Lower lobe of right lung (tissue), 2 donors: ENCODE measurements around the gene INPP4A. TPM values are rescaled to one million over a fixed set of nuclear protein-coding genes. Genes with fewer than 3 reads are reported as not detected.

Experiments used
- ATAC-seq, 2 donors: fragments of 200-7000 bp; cut with Tn5 transposase; one replicate each; pipeline ENCODE4 v1.9.1; 2020 to 2022; ENCODE audit warnings: mild to moderate bottlenecking in 2 of 2, moderate library complexity in 2 of 2
- DNase-seq: peaks from one replicate; pipeline ENCODE4 v3.0.0-alpha.2; 2020
- H3K27ac ChIP-seq: fragments of 200-600 bp; one replicate; pipeline ENCODE4 v1.8.0; 2022
- H3K27me3 ChIP-seq: fragments of 200-600 bp; one replicate; pipeline ENCODE4 v1.8.0; 2022; ENCODE audit warnings: low read depth
- H3K36me3 ChIP-seq: fragments of 200-600 bp; one replicate; pipeline ENCODE4 v1.8.0; 2022; ENCODE audit warnings: mild to moderate bottlenecking
- H3K4me1 ChIP-seq: fragments of 200-600 bp; one replicate; pipeline ENCODE4 v1.8.0; 2022
- H3K4me3 ChIP-seq: fragments of 200-600 bp; one replicate; pipeline ENCODE4 v1.8.0; 2022; ENCODE audit warnings: mild to moderate bottlenecking
- H3K9me3 ChIP-seq: fragments of 200-600 bp; one replicate; pipeline ENCODE4 v1.8.0; 2022
- intact Hi-C: fragments of 100-400 bp; cut with DNase I; formaldehyde crosslinking; loops from one replicate; pipeline ENCODE4 v1.11.0; 2022
- total RNA-seq: library from RNA; stranded (reverse); fragmentation: NEBNext Ultra II Directional; extraction: Animal tissue kit (Norgen Biotek cat#: 25700); gene quantifications from one replicate; pipeline ENCODE4 v1.2.1, GENCODE V29; 2021
- TF ChIP-seq, protein P1 (sequence below): fragments of 200-600 bp; IDR thresholded peaks from one replicate; pipeline ENCODE4 v1.8.0; 2022; ENCODE audit warnings: antibody characterized with exemption, mild to moderate bottlenecking
- donor health status: DM: no; HTN: yes; CAD: no; lungs with severe emphysema.

Gene INPP4A
- total RNA-seq, 1 donor from 2014 or later: 35.6 TPM

DNA sequence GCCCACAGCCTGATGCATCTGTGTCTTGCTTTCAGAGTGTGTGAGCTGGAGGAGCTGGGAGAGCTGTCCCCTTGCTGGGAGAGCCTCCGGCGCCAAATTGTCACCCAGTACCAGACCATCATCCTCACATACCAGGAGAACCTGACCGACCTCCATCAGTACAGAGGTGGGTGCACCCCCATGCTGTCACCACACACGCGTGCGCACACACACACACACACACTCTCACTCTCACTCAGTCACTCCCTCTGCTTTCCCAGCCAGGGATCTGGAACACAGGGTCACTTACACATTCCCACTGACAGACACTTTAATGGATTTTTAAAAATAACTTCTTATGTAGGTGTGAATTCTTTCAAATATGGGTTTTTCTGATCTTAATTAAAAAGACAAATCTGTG, 99.2 kb downstream of the INPP4A start:
- H3K27me3 ChIP-seq: no peaks in the 10 kb centered on the region
- no peak overlapping the region for H3K27ac ChIP-seq
- H3K36me3 ChIP-seq: peaks cover 93% of the 10 kb centered on the region
- no peaks in the 10 kb centered on the region for H3K9me3 ChIP-seq
- intact Hi-C loops: no loop called here
- no peak overlapping the region for H3K4me3 ChIP-seq
- ATAC-seq (no peak), DNase-seq (no peak)
- H3K4me1 ChIP-seq: no peaks in the 10 kb centered on the region
- TF ChIP-seq, protein P1, sequence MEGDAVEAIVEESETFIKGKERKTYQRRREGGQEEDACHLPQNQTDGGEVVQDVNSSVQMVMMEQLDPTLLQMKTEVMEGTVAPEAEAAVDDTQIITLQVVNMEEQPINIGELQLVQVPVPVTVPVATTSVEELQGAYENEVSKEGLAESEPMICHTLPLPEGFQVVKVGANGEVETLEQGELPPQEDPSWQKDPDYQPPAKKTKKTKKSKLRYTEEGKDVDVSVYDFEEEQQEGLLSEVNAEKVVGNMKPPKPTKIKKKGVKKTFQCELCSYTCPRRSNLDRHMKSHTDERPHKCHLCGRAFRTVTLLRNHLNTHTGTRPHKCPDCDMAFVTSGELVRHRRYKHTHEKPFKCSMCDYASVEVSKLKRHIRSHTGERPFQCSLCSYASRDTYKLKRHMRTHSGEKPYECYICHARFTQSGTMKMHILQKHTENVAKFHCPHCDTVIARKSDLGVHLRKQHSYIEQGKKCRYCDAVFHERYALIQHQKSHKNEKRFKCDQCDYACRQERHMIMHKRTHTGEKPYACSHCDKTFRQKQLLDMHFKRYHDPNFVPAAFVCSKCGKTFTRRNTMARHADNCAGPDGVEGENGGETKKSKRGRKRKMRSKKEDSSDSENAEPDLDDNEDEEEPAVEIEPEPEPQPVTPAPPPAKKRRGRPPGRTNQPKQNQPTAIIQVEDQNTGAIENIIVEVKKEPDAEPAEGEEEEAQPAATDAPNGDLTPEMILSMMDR: no peak

DNA sequence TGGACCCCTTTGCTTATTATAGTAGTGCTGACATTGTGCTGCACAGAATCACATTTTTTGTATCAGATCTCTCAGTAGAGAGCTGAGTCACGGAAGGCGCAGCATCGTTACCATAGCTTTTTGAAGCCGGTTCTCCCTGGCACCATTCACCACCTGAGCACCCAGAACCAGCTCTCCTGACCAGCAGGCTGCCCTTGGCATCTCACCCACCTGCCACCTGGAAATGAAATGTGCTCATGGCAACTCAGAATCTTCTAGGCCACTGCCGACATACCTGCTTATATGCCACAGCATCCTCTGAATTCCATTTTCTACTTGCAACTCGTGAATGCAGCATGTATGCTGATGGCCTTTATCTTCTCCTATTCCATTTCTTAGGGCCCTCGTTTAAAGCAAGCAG, 100.9 kb downstream of the INPP4A start:
- Histone ChIP-seq H3K4me3 (no peak overlapping the region), H3K27me3 (no peaks in the 10 kb centered on the region), H3K36me3 (peaks cover 92% of the 10 kb centered on the region), H3K9me3 (no peaks in the 10 kb centered on the region), H3K27ac (no peak overlapping the region), H3K4me1 (no peaks in the 10 kb centered on the region)
- ATAC-seq (no peak), DNase-seq (no peak)
- TF ChIP-seq, protein P1: no peak
- intact Hi-C loops: no loop called here

DNA sequence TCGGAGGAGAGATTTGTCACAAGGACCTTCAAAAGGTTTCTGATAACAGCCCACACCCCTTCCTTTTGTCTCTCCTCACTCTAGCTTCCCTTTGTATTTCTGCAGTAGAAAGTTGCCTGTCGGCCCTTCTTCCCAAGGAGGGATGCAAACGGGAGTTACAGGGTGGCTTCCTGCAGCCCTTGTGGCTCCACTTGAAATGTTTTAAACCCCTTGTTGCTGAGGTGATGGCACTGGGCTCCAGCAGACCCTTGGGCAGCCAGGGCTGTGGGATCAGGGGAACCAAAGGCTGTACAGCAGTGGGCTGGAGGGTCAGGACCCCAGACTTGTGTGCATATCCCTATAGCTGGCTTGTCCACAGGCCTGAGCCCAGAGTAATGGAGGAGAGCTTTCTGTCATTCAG, 101.5 kb downstream of the INPP4A start:
- ATAC-seq (no peak), DNase-seq (no peak)
- TF ChIP-seq, protein P1: no peak
- H3K9me3 ChIP-seq: no peaks in the 10 kb centered on the region
- H3K4me3 ChIP-seq: no peak overlapping the region
- intact Hi-C loops: no loop called here
- no peaks in the 10 kb centered on the region for H3K27me3 ChIP-seq
- no peak overlapping the region for H3K27ac ChIP-seq
- H3K36me3 ChIP-seq: peaks cover 93% of the 10 kb centered on the region
- no peaks in the 10 kb centered on the region for H3K4me1 ChIP-seq

DNA sequence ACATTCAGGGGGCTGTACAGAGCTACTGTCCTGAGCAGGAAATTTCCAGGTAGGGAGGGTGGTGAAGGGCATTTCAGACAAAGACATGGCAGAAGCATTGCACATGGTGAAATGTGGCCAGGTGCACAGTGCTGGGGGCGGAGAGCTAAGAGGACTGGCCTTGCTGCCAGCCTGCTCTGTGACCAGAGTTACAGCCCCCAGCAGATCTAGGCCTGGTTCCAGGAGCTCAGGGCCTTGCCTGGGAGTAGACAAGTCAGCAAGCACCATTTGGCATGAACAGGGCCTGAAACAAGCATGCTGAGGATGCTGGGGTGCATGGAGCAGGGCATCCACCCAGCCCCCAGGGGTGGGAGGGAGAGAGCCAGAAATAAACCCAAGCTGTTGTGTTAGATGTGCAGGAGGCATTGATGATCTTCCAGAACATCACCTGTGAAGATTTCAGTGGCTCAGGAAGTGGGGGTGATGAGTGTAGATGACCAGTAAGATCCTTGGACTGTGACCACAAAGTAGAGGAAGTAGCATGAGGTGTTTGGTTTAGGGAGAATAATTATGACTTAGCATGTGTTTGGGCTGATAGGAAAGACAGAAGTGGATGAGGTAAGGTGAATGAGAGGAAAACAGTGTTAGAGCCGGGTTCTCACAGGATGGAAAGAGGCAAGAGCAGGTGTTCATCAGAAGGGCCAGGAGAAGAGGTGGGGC, 102.6 kb downstream of the INPP4A start:
- Histone ChIP-seq H3K4me1 (no peaks in the 10 kb centered on the region), H3K36me3 (peaks cover 95% of the 10 kb centered on the region), H3K9me3 (no peaks in the 10 kb centered on the region), H3K27me3 (no peaks in the 10 kb centered on the region), H3K27ac (no peak overlapping the region), H3K4me3 (no peak overlapping the region)
- no peak for DNase-seq
- TF ChIP-seq, protein P1: no peak
- intact Hi-C loops: no loop called here
- no peak for ATAC-seq

DNA sequence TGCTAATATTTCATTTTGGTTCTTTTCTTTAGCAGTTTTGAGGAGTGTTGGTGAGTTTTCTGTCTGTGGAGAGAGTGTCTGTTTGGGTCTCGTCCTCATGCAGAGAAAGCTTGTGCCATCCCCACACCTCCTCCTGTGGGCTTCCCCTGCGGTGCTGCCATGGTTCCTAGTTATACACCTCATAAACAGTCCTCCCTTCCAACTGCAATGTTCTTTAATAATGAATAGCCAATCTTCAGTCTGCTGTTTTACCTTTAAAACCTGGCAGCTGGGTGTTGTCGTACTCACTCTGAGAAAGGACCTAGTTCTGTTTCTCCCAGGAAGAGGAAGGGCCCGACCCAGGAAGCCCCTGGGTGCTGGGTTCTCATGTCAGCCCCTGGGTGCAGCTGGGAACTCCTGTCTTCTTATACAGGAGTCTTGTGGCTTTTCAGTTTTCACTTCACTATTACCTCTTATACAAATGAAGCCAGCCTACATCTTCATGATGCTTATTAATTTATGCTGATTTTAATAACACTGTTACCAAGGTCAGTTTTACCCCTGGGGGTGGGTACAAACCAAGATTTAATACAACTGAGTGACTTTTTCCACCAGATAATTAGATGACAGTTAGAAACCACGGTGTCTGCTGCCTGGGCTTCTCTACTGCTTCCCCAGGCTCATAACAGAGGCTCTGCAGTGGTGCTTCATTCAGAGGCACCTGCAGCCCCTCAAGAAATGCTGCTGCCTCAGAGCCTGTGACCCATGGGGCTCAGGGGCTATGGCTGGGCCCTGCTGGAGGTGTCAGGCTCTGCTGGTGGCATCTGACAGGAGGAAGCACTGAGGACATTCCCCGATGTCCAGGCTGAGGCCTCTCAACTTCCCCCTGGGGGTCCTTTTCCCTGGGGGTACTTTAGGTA, 104.5 kb downstream of the INPP4A start:
- Histone ChIP-seq H3K9me3 (no peaks in the 10 kb centered on the region), H3K4me1 (no peaks in the 10 kb centered on the region), H3K36me3 (peaks cover 98% of the 10 kb centered on the region), H3K4me3 (no peak overlapping the region), H3K27me3 (no peaks in the 10 kb centered on the region), H3K27ac (no peak overlapping the region)
- intact Hi-C loops: no loop called here
- ATAC-seq: no peak
- no peak for DNase-seq
- TF ChIP-seq, protein P1: no peak
